ENCODE data around the gene AFAP1L1. TPM values are rescaled to one million over a fixed set of nuclear protein-coding genes. Genes with fewer than 3 reads are reported as not detected.

Gene AFAP1L1
- polyA plus RNA-seq, 3 donors, result 18.8 to 23.2 (median 20.9) TPM

DNA sequence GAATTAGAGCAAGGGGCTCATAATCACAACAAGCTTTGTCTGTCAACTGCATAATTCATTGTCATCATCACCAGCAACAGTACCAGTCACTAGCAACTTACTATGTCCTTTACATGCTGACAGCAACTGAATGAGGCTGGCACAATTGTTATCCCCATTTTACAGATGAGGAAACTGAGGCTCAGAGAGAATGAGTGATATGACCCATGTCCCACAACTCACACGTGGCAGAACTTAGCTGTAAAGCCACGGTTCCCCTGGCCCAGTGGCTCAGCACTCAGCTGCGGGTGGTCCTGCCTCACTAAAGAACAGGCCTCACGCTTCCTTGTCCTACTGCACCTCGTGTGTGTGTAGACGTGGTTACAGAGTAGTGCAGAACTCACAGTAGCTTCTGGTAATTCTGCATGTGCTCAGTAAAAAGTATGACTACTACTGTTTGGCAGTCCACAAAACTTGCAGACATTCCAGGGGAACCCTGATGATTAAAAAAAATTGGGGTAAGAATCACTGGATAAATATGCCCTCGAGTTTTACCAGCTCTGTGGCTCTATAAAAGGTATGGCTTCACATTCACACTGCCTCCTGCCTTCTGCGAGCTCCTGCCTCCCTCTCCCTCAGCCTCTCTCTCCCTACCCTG, 30.2 kb downstream of the AFAP1L1 start:
- DNase-seq (ENCODE audit: extremely low read depth in 1 of 11, low read depth in 9 of 11, low spot score in 4 of 11), result no peak

- DNase-seq (ENCODE audit: extremely low read depth in 1 of 11, low read depth in 9 of 11, low spot score in 4 of 11), result no peak
Observed at GRCh38 chr5:149302641-149303040, 31.0 kb downstream of the AFAP1L1 start.

- no peak for DNase-seq (ENCODE audit: extremely low read depth in 1 of 11, low read depth in 9 of 11, low spot score in 4 of 11)
Observed at GRCh38 chr5:149303210-149303609, 31.6 kb downstream of the AFAP1L1 start.

GRCh38 chr5:149304195-149305078, 32.8 kb downstream of the AFAP1L1 start:
- no peak for DNase-seq (ENCODE audit: extremely low read depth in 1 of 11, low read depth in 9 of 11, low spot score in 4 of 11)

DNA sequence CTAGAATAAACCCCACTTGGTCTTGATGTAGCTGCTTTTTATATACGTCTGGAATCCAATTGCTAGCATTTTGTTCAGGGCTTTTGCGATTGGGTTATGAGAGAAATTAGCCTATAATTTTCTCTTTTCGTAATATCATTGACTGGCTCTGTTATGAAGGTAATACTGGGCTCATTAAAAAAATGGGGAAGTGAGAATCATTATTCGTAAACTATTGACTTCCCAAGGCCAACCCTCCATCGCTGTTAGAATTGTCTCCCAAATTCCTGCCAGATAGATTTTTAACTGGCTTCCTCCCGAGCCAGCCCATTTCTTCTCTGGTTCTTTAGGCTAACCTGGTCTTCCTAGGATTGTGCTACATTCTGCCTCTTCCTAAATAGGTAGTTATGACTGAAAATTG, 37.7 kb downstream of the AFAP1L1 start:
- DNase-seq (ENCODE audit: extremely low read depth in 1 of 11, low read depth in 9 of 11, low spot score in 4 of 11), result no peak

DNA sequence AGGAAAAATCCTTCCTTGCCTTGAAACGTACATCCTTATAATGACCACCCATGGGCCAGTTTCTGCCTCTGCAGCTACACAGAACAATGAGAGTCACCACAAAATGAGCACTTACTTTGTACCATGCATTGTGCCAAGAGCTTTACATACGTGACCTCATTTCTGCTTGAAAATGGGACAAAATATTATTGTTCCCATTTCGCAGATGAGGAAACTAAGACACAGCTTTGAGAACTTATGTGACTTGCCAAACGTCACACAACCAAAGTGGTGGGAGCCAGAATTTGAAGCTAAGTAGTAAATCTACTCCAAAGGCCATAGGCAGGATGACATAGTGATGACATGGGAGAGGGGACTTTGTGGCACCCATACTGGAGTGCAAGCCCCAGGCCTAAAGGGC, 38.8 kb downstream of the AFAP1L1 start:
- DNase-seq (ENCODE audit: extremely low read depth in 1 of 11, low read depth in 9 of 11, low spot score in 4 of 11), result no peak

DNA sequence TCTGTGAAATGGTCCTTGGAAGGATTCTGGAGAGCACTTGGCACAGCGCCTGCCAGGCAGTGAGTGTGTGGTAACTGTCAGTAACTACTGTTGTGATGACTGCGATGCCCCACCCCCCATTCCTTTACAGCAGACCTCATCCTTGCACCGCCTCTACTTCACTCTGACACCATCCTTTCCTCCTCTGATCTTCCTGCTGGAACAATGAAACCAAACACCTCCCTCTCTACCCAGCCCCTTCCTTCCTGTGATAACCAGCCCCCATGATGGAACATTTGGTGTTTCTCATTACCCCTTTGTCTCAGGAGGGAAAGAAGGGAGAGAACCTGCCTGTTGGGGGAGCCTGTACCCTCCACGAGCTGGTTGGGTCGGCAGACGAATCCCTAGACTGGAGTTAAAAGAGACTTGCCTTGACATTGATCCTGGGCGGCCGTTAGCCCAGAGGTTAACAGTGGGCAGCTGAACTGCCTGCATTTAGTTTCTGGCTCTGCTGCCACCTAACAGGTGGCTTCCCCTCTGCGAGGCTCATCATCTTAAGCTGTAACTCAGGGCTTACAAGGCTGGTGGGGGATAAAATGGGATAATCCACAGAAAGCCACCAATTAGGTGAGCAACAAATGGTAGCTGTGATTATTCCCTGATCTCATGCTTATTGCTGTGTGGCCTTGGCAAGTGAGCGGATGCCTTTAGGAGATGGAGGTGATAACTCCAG, 39.4 kb downstream of the AFAP1L1 start:
- peak in 1 of 11 donors; percentile 60 for DNase-seq (ENCODE audit: extremely low read depth in 1 of 11, low read depth in 9 of 11, low spot score in 4 of 11)

GRCh38 chr5:149313151-149313841, 41.6 kb downstream of the AFAP1L1 start:
- DNase-seq (ENCODE audit: extremely low read depth in 1 of 11, low read depth in 9 of 11, low spot score in 4 of 11), result no peak

- no peak for DNase-seq (ENCODE audit: extremely low read depth in 1 of 11, low read depth in 9 of 11, low spot score in 4 of 11)
Observed at GRCh38 chr5:149314571-149315111, 43.0 kb downstream of the AFAP1L1 start.

DNA sequence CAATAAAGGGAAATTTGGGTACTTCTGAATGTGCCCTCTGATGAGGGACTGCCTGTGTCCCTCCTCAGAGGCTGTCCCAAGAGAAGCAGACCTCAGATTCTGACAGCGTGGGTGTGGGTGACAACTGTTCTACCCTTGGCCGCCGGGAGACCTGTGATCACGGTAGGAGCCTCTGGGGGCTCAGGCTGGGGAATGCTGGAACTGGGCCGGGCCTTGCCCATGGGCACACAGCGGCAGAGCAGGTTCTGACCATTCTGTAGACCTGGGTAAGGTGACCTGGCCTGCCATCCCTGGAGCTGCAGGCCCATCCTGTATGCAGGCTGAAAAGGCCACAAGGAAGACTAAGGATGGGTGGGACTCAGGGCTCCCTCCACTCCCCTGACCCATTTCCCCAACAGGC, 44.1 kb downstream of the AFAP1L1 start:
- no peak for DNase-seq (ENCODE audit: extremely low read depth in 1 of 11, low read depth in 9 of 11, low spot score in 4 of 11)

DNA sequence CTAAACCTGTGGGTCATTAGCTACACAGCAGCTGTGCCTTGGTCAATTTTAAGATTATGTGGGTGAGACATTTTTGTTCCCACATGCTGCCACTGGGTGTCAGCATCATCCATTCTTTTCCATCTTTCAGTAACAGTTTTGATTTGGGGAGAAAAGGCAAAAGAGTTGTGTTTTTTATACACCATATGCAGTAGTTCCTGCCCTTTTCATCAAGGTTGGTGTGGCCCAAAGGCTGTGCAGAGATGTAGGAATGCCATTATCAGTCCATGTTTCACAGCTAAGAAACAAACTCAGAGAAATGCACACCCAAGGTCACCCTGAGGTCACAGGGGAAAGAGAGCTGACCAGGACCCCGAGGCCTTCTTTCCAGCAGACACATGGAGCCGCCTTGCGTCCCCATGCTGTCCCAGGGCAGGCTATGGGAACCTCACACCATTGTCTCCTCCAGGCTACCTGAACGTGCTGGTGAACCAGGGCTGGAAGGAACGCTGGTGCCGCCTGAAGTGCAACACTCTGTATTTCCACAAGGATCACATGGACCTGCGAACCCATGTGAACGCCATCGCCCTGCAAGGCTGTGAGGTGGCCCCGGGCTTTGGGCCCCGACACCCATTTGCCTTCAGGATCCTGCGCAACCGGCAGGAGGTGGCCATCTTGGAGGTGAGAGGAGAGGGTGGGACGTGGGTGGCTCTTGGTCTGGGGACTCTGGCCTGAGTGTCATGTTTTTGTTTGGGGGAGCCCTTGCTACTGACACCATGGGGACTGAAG, 45.8 kb downstream of the AFAP1L1 start:
- peak in 1 of 11 donors; percentile 47 for DNase-seq (ENCODE audit: extremely low read depth in 1 of 11, low read depth in 9 of 11, low spot score in 4 of 11)

DNA sequence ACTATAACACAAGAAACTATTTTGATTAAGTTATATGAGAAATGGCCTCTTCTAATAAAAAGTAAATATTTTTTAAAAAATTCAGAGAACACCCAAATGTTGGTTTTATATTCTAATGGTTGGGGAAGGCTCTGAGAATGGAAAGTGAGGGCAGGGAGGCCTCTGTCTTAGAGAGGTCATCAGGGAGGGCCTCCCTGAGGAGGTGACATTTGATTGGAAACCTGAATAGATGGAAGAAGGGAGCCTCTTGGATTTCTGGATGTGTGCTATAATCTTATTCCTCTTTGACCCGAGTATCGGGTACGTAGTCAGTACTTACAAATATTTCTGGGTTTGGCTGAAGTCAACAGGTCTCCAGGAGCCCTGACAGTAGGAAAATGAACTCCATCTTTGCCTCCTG, 47.5 kb downstream of the AFAP1L1 start:
- no peak for DNase-seq (ENCODE audit: extremely low read depth in 1 of 11, low read depth in 9 of 11, low spot score in 4 of 11)

DNA sequence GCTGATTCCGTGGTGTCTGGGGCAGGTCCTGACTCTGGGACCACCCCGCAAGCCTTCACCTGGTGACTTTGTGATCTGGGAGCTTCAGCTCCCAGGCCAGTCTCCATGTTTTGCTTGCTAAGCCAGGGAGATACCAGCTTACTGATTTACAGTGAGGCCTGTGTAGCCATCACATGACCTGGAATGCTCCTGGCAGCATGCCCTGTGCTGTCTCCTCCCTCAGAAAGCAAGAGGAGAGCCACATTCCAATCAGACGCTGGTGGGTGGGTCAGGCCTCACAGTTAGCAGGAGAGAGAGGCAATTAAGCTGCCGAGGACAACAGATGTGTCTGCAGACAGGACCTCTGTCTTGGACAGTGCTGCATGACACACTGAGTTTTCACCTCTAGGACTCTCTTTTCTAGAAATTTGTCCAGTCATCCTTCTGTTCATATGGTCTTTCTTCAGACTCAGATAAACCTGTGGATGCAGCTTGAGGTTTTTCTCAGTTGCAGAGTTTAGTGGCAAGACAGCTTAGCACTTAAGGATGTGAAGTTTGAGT, 49.2 kb downstream of the AFAP1L1 start:
- DNase-seq (ENCODE audit: extremely low read depth in 1 of 11, low read depth in 9 of 11, low spot score in 4 of 11), result peak; percentile 27 to 94 (median 86)

- DNase-seq (ENCODE audit: extremely low read depth in 1 of 11, low read depth in 9 of 11, low spot score in 4 of 11), result no peak
Observed at GRCh38 chr5:149322518-149322917, 50.9 kb downstream of the AFAP1L1 start.

DNA sequence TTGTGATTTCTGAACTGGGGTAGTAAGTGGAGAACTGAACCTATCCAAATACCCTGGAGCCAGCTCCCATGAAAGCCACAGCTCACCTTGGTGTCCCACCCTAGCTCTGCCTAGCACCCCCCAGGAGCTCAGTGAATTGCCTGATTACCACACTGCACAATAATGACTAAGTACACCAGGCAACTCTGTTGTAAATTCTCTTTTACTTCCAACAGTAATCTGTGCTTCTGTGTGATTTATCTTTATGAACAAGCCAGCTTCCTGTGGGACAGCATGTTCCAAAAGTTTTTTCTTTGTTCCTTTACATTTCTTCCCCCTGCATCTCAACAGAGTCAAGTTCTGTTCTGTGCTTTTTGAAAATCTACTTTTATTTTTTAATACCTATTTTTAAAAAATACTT, 51.6 kb downstream of the AFAP1L1 start:
- peak in 2 of 11 donors; percentile 39 to 41 for DNase-seq (ENCODE audit: extremely low read depth in 1 of 11, low read depth in 9 of 11, low spot score in 4 of 11)

DNA sequence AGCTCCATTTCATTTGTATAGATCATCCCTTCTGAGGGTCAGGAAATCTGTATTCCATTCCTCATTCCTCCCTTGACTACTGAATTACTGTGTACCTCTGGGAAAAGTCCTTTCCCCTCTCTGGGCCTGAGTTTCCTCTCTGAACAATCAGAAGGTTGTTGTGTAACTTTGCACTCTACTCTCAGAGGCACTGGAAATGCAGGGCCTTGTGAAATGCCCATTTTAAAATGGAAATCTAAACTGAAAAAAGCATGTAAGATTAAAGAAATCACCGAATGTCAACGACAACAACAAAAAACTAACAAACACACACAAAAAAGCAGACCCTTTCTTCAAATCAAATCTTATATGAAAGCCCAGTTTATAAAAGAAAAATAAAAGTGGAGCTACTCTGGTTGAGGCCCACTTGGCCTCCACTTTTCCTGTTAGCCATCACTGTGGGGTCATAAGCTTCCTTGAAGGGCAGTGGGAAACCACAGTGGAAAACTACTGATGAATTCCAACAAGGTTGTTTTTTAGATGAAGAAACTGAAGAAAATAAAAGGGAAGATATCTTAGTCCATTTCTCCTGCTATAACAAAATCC, 52.1 kb downstream of the AFAP1L1 start:
- no peak for DNase-seq (ENCODE audit: extremely low read depth in 1 of 11, low read depth in 9 of 11, low spot score in 4 of 11)

- DNase-seq (ENCODE audit: extremely low read depth in 1 of 11, low read depth in 9 of 11, low spot score in 4 of 11), result no peak
Observed at GRCh38 chr5:149324641-149325040, 53.0 kb downstream of the AFAP1L1 start.
